DMS 273 (cell line): ENCODE data around the gene TPSB2.
A peak's percentile ranks its signal among the peaks of the same experiment; 100 is the strongest.

Experiments
- DNase-seq: peaks from one replicate; lab custom pipeline; 2025; ENCODE audit not compliant: unreplicated experiment; lab: John Stamatoyannopoulos, UW

TPSB2 gene

DNA sequence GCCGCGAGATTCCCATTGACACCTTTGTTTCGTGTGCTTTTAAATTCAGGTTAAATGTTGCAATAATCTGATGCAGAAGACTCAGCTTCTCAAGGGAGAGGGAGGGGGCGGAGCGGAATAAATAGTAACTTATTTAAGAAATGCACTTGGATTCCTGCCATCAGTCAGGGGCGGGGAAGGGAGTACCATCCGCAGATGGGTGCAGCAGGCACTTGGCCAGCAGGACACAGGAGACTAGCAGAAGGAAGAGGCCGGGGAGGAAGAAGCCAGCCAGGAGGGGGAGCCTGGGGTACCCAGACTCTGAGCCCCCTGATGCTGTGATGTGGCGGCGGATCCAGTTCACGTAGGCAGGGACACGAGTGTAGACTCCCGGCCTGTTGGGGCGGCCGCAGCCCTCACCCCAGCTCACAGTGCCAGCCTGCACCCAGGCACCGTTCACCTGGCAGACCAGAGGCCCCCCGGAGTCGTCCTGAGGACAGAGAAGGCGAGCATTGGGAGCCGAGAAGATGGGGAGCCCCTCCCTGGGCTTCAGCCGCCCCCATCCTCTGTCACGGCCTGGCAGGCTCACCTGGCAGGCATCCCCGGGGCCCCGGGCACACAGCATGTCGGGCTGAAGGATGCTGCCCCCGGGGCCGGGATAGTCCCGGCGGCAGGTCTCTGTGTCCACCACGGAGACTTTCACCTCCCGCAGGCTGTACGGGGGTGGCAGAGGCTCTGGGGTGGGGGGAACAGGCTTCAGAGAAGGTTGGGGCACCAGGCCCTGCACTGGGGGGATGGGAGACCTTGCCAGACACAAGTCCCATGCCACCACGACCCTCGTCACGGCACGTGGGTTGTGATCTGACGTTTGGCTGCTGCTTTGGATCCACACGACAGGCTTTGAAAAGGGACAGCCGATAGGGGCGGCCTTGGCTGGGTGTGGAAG lies 8.1 kb downstream of the TPSB2 start:
- peak; percentile 43 for DNase-seq

DNA sequence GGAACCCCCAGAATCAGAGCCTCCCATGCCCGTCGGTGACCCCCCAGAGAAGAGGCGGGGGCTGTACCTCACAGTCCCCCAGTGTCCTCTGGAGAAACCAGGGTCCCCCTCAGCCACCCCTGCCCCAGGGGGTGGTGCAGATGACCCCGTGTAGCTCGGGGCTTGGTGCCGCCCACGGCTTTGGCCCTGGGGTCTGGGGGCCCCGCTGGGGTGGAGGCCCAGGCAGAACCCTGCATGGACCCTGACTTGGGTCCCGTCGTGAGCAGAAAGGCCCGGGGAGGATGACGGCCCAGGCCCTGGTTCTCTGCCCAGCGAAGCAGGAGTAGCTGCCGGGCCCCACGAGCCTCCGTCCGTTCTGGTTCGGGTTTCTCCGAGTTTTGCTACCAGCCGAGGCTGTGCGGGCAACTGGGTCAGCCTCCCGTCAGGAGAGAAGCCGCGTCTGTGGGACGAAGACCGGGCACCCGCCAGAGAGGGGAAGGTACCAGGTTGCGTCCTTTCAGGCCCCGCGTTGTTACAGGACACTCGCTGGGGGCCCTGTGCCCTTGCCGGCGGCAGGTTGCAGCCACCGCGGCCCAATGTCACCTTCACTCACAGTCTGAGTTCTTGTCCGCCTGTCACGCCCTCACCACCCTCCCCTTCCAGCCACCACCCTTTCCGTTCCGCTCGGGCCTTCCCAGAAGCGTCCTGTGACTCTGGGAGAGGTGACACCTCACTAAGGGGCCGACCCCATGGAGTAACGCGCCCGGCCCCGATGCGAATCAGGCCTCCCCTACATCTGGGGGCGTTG lies 8.9 kb downstream of the TPSB2 start:
- DNase-seq, result no peak

DNA sequence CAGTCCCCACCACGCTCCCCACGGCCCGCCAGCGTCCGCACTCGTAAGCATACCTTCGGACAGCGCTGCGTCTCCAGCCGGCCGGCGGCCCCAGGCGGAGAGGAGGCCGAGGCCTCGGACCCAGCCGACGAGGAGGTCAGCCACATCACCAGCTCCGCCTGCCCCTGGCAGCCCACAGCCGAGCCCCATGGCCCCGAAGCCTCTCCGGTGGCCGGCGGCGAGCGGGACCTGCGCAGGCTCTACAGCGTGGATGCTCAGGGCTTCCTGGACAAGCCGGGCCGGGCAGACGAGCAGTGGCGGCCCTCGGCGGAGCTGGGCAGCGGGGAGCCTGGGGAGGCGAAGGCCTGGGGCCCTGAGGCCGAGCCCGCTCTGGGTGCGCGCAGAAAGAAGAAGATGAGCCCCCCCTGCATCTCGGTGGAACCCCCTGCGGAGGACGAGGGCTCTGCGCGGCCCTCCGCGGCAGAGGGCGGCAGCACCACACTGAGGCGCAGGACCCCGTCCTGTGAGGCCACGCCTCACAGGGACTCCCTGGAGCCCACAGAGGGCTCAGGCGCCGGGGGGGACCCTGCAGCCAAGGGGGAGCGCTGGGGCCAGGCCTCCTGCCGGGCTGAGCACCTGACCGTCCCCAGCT lies 9.8 kb downstream of the TPSB2 start:
- no peak for DNase-seq

DNA sequence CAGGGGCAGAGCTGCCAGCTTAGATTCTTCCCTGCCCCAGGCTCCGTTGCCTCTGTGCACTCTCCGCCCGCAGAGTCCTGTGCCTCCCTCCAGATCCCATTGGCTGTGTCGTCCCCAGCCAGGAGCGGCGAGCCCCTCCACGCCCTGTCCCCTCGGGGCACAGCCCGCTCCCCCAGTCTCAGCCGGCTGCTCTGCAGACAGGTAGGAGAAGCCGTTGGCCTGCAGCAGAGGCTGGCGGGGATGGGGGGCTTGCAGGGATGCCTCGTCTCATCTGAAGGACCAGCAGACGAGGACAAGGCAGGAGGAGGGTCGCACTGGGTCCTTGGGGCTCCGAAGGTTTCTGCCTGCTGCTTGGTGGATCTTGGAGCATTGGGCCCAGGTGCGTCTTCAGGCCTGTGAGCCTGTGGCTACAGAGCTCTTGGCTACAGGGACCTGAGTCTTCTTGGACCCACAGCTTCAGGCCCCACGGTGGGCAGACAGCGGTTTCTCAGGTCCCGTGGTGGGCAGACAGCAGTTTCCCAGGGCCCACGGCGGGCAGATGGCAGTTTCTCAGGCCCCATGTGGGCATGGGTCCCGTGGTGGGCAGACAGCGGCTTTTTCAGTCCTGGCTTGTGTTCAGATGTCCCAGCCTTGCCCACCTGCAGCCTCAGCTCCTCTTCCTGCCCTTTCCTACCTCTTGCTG lies 10.9 kb downstream of the TPSB2 start:
- DNase-seq, result no peak

DNA sequence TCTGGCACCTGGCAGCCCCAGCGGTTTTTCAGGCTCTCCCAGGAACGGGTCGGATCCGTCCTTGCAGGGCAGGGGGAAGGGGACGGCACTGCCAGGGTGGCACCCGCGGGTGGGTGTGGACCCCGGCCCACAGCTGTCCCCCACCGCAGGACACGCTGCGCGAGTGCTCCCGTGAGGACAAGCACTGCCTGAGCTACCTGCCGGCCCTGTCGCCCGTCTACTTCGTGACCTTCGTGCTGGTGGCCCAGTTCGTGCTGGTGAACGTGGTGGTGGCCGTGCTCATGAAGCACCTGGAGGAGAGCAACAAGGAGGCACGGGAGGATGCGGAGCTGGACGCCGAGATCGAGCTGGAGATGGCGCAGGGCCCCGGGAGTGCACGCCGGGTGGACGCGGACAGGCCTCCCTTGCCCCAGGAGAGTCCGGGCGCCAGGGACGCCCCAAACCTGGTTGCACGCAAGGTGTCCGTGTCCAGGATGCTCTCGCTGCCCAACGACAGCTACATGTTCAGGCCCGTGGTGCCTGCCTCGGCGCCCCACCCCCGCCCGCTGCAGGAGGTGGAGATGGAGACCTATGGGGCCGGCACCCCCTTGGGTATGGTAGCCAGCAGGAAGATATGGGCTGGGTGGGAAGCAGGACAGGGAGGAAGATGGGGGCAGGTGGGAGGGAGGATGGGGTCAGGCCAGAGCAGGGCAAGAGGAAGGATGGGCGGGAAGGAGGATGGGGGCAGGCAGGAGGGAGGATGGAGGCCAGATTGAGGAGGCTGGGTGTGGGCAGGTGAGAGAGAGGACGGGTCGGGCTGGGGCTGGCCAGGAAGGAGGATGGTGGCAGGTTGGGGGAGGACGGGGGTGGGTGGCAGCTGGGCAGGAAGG lies 11.7 kb downstream of the TPSB2 start:
- DNase-seq, result no peak

DNA sequence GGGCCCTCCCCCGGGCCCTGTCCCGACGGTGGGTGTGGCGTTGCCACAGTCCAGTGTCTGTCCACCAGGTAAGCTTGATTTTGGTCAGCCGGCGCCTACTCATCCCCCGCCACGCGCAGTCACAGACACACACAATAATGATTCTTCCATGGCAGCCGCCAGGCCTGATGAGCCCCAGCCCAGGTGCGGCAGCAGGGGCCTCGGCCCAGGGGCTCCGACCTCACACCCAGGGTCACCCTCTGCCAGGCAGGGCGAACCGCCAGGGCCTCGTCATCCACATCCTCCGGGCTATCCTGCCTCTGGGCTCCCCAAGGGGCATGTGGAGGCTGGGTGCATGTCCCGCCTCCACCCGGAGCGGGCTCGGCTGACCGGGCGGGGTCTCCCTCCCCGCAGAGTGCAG lies 12.5 kb downstream of the TPSB2 start:
- DNase-seq, result no peak

DNA sequence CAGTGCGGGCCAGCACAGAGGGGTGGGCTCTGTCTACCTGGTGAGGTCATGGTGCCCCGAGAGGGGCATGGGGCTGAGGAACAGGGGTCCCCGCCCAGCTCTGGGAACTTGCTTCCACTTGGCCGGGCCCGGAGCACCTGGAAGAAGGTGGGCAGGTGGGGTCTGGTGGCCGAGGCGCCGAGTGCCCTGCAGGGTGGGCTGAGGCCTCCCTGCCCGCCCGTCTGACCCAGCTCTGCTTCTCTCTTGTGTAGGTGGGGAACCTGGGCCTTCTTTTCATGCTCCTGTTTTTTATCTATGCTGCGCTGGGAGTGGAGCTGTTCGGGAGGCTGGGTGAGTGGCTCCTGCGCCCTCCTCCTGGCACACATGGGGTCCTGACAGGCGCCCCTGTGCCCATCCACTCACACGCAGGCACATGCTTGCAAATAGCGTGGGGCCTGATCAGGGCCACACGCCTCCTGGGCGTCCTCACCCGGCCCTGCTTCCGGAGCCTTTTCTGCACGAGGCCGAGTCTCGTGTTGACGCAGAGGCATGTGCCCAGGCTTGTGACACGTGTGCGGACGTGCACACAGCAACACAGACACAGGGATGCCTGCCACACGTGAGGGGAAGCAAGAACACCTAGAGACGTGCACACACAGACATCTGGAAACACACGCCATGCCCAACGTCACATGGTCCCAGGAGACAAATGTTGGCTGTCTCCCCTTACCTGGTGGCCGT lies 13.1 kb downstream of the TPSB2 start:
- DNase-seq, result no peak

DNA sequence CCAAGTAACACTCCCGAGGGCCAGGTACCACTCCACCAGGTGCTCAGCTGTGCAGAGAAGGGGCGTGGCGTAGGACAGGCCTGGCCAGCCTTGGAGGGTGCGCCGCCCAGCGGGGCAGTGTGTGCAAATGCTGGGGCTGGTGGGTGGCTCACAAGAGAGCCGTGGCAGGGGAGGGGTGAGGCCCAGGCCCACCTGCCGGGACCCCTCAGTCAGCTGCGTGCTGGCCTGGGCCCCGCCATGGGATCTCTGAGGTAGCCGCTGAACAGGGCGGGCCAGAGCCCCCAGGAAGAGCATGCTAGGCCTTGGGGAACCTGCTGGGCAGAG lies 13.7 kb downstream of the TPSB2 start:
- no peak for DNase-seq

DNA sequence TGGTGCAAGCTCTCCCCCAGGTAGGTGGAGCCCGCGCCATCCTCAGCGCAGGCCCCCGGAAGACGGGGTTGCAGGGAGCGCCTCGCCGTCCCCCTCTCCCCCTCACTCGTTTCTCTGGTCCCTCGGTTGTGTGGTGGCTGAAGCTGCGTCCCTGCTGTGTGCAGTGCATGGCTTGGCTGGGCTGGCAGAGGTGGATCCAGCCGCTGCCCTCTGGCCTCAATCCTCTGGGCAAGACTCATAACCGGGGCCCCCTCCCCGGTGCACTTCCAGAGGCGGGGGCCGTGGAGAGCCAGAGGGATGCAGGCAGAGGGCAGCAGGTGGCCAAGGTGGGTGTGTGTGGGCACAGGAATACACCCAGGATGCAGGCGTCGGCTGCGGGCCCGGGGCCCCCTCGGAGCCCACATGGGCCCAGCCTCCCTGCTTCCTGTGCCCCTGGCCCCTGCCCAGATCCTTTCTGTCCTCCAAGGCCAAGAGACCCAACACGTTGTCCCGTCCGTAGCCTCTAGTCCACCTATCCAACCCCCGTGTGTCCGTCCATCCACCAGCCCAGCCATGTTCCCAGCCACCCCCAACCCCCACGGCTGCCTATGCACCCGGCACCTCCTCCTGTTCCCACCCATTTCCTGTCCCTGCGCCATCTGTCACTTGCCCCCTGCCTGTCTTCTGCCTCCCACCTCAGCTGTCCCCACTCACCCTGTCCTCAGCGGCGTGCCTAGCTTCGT lies 14.2 kb downstream of the TPSB2 start:
- DNase-seq, result no peak

DNA sequence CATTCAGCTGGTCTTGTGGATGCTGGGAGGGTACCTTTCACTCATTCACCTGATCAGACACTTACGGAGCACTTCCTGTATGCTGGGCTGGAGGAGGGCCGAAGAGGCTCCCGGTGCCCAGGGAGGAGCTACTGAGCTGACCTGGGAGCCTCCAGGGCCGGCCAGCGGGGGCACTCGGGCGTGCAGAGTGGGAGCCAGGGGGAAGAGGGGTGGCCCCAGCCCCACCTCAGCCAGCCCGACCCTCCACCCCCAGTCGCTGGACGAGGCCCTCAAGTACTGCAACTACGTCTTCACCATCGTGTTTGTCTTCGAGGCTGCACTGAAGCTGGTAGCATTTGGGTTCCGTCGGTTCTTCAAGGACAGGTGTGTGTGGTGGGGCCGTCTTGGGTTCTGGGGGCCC lies 15.3 kb downstream of the TPSB2 start:
- DNase-seq, result no peak

DNA sequence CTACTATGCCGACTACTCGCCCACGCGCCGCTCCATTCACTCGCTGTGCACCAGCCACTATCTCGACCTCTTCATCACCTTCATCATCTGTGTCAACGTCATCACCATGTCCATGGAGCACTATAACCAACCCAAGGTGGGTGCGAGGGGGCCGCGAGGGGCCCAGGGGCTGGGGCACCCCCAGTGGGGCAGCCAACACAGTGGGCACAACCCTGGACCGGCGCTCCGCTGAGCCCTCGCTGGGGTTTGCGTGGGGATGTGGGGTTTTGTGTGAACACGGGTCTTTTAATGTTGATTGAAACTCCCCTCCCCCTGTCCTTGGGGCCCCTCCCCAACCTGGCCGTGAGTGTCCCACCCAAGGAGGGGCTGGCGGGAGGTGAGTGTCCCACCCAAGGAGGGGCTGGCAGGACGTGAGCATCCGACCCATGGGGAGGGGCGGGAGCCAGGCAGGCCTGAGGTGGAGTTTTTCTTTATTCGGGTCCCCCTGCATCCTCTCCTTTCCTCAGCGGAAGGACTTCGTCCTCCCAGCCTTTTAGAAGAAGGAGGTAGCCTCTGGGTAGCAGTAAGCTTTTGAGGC lies 16.1 kb downstream of the TPSB2 start:
- no peak for DNase-seq

DNA sequence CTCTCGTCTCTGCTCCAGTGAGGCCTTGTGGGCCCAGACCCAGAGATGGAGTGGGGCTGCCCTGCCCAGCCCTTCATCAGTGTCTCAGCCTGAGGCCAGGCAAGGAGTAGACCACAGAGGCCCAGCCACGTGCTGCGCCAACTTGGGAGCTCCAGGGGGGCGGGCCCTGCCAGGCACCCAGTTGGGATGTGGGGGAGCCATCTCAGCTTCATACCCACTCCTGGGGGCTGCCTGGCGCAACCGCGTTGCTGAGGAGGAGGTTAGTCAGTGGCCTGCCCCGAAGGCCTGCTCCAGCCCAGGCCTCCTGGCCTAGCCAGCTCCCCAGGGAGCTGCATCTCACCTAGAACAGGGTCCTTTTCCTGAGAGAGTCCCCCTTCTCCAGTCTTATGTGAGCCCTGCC lies 16.8 kb downstream of the TPSB2 start:
- no peak for DNase-seq

DNA sequence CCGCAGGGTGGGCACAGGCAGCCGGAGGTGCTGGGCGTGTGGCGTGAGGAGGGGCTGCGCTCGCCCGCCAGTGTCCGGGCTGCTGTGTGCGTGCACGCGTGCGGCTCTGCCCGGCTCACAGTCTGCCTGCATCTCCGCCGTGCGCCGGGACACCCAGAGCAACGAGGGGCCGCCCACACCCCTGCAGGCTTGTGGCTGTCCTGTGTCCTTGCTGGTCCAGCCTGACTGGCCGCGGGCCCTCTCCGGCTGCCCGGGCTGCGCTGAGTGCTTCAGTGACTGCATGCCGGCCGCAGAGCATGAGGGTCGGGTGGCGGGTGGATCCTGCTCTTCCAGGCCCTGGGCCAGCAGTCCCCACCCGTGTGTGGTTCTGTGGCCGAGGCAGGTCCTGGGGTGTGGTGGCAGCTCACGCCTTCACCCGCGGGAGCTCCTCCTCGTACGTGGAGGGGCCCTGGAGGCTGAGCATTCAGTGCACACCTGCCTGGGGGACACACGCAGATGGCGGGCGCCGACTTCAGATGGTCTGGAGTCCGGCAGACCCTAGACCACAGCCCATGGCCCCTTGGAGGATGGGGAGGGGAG lies 17.3 kb downstream of the TPSB2 start:
- no peak for DNase-seq

DNA sequence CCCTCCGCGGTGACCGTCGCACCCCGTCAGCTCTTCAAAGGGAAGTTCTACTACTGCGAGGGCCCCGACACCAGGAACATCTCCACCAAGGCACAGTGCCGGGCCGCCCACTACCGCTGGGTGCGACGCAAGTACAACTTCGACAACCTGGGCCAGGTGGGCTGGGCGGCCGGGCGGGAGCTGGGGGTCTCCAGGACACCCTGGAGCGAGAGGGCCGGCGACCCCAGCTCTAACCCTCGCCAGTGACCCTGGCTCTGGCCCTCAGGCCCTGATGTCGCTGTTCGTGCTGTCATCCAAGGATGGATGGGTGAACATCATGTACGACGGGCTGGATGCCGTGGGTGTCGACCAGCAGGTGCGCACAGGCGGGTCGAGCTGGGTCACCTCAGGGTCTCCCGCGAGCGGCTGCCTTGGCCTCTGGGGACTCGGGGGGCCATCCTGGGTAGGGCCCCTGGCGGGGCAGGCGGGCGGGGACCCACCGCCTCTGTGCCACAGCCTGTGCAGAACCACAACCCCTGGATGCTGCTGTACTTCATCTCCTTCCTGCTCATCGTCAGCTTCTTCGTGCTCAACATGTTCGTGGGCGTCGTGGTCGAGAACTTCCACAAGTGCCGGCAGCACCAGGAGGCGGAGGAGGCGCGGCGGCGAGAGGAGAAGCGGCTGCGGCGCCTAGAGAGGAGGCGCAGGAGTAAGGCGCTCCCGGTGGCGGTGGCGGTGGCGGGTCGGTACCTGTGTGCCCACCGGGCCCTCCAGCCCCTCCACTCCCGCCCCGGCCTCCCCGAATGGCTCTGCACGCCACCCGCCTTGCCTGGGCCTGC lies 18.3 kb downstream of the TPSB2 start:
- no peak for DNase-seq

DNA sequence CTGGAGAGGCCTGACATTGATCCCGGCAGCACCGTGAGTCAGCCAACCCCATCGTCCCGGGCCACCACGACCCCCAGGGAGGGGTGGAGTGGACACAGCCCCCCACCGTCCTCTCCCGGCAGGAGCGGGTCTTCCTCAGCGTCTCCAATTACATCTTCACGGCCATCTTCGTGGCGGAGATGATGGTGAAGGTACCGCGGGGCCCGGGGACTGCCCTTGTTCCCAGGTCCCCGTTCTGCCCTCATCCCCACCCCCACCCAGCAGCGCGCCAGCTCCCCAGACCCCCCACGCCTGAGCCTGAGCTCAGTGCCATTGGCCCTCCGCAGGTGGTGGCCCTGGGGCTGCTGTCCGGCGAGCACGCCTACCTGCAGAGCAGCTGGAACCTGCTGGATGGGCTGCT lies 19.5 kb downstream of the TPSB2 start:
- DNase-seq, result no peak

DNA sequence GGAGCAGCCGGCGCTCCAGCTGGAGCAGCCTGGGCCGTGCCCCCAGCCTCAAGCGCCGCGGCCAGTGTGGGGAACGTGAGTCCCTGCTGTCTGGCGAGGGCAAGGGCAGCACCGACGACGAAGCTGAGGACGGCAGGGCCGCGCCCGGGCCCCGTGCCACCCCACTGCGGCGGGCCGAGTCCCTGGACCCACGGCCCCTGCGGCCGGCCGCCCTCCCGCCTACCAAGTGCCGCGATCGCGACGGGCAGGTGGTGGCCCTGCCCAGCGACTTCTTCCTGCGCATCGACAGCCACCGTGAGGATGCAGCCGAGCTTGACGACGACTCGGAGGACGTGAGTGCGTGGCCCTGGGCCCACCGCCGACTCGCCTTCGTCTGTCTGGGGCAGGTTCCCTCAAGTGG lies 20.9 kb downstream of the TPSB2 start:
- DNase-seq, result no peak

DNA sequence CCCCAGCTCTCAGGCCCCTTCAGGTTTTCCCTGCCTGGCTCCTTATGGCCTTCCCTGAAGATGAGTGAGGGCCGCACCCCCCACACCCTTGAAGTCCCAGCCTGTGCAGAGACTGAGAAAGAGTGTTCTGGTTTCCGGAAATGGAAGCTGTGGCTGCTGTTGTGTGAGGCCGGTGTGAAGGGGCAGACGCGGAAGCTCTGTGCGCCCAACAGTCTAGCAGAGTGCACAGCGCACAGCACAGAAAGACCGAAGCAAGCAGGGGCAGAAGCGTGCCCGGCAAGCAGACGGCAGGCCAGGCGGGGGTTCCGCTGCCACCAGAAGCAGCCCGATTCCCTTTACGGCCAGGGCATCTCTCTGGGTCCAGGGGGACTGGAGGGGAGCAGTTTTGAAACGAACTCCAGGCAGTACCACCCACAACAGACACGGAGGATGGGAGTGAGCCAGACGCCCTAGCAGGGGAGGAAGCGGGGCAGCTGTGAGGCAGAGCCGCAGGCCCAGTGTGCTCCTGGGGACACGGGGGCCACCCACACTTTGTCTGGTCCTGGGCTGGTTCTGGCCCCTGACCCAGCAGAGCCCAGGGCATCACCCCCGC lies 21.6 kb downstream of the TPSB2 start:
- no peak for DNase-seq
